ENCODE results near the gene NLE1.
A peak's percentile ranks its signal among the peaks of the same experiment; 100 is the strongest.
"Not testable (repeated sequence)": the region's sequence is repeated elsewhere in the genome, so short reads cannot be mapped to it uniquely, and the experiment has no call there.

NLE1 gene

DNA sequence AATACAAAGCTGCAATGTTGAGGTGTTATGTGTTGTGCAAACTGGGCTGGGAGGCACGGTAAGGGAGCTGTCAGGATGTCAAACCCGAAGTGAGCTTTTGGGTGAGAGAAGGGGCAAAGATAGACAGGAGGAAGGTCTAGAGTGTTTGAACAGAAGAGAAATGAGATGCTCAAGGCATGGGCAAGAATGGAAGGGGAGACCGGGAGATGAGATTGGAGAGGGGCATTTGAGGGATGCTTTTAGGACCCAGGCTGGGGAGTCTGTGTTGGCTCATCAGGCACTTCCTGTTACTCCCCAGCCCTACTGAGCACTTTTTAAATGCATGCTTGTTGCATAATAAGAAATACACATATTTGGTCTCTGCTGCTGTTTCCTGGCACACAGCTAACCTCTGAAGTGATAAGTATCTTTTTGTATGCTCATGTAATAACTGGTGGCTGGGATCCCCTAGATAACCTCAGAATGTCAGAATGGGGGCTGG, 19.2 kb upstream of the NLE1 start:
- peak; percentile 52 for DNase-seq

DNA sequence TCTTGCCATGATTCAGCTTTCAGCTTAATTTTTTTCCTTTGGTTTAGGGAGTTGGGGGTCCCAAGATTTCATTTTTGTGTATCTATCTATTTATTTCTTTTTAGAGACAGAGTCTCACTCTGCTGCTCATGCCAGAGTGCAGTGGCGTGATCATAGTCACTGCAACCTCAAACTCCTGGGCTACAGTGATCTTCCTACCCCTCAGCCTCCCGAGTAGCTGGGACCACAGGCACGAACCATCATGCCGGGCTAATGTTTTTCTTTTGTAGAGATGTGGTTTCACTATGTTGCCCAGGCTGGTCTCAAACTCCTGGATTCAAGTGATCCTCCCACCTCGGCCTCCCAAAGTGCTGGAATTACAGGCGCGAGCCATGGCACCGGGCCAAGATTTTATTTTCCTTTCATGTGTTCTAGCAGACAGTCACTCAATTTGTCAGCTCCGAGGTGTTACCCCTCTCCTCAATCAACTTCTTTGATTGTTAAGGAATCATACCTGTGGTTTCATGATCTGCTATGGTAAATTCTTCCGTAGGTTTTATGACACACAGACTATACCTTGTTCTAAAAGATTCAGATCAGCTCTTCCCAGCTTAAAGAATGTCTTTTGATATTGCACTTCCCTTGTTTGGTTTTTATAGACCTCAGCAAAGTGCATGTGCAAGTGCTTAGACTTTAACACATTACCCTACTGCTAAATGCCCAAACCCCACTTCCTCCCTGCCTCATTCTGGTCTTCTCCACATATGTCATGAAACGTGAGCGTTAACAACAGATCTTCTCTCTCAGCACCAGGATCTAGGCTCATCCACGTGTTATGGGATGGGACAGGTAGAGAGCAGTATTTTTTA, 18.5 kb upstream of the NLE1 start:
- peak; percentile 59 for DNase-seq

- DNase-seq: no peak
Observed at GRCh38 chr17:35159940-35160339, 17.8 kb upstream of the NLE1 start.

- no peak for DNase-seq
Observed at GRCh38 chr17:35155246-35155645, 13.1 kb upstream of the NLE1 start.

- no peak for DNase-seq
Observed at GRCh38 chr17:35154196-35155165, 12.4 kb upstream of the NLE1 start.

GRCh38 chr17:35152421-35153140, 10.5 kb upstream of the NLE1 start:
- no peak for DNase-seq

GRCh38 chr17:35151080-35151479, 9.0 kb upstream of the NLE1 start:
- DNase-seq: not testable (repeated sequence)

DNA sequence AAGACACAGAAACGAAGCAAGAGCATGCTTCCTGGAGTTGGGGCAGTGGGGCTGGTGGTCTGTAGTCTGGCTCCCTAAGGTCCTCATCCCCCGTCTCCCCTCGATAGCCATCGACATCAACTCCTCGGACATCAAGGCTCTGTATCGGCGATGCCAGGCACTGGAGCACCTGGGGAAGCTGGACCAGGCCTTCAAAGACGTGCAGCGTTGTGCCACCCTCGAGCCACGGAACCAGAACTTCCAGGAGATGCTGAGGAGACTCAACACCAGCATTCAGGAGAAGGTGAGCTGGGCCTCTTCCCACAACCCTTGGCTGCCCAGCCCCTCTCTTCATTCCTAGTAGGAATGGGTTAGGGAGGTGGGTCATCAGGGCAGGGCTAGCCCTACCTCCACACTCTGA, 7.8 kb upstream of the NLE1 start:
- DNase-seq: no peak

DNA sequence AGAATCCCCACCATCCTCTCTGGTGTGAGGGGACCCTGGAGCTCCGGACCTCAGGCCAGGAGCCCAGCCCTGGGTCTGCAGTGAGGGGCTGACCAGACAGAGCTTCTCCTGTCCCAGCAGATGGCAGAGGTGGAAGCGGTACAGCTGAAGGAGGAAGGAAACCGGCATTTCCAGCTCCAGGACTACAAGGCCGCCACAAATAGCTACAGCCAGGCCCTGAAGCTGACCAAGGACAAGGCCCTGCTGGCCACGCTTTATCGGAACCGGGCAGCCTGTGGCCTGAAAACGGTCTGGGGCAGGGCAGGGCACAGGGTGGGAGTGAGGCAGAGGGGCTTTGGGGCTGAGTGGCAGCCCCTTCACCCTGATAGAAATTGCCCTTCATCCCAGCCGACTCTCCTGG, 6.0 kb upstream of the NLE1 start:
- DNase-seq: no peak

DNA sequence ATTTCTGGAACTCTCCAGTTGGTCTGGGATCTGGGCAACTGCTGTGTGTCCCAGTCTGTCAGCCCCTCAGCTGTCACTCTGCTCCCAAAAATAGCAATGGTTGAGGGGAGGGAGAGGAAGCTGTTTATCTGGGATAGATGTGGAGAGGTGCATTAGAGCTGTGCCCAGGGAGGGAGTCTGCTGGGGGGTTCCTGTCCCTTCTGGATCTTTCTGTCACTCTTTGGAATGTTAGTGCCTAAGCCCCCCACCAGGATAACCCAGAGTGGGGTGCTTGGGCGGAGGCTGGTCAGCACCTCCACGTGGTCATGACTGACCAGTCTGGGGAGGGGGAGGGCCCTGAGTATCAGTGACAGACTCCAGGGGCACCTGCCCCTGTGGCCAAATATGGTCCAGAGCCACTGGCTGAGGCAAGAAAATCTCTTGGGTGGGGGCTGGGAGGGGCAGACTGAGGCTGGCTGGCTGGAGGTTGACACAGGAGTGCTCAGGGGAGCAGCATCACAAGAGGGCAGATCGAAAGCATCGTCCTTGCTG, 5.3 kb upstream of the NLE1 start, which contains the start of gene UNC45B:
UNC45B (plus strand) TSS at position 443 of the 531 bp plus-strand sequence. CDS start 447 bp downstream, outside the sequence.
- no peak for DNase-seq

GRCh38 chr17:35146214-35146833, 4.2 kb upstream of the NLE1 start:
- DNase-seq: no peak

GRCh38 chr17:35144840-35145239, 2.7 kb upstream of the NLE1 start:
- no peak for DNase-seq

- DNase-seq: no peak
Observed at GRCh38 chr17:35142467-35142796, 329 bp upstream of the NLE1 start.

DNA sequence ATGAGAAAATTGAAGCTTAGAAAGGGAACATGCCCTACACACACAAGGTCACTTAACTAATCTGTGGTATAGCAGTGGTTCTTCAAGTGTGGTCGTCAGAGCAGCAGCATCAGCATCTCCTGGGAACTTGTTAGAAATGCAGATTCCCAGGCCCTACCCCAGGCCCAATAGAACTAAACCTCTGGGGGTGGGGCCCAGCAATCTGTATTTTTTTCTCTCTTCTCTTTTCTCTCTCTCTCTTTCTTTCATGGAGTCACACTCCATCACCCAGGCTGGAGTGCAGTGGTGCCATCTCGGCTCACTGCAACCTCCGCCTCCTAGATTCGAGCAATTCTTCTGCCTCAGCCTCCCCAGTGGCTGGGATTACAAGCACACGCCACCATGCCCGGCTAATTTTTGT, 3.9 kb downstream of the NLE1 start:
- no peak for DNase-seq

GRCh38 chr17:35135322-35135721, 6.8 kb downstream of the NLE1 start:
- DNase-seq: no peak

- DNase-seq: no peak
Observed at GRCh38 chr17:35132816-35133550, 9.1 kb downstream of the NLE1 start.

DNA sequence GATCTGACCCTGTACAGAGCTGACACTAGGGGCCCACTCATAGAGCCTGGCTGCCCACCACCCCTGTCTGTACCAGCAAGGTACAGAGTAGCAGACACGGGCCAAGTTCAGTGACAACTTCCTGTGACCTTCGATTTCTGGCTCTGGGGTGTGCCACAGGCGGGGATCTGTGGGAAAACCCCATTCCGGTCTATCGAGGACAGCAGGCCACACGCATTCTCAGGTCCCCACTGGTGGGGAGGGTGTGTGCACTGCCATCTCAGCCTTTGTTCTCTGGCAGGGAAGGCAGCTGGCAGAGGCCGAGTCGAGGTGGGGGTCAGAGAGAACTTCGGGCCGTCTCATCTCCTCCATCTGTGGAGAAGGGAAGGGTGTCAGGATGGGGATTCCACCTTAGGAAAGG, 10.0 kb downstream of the NLE1 start:
- DNase-seq: no peak

DNA sequence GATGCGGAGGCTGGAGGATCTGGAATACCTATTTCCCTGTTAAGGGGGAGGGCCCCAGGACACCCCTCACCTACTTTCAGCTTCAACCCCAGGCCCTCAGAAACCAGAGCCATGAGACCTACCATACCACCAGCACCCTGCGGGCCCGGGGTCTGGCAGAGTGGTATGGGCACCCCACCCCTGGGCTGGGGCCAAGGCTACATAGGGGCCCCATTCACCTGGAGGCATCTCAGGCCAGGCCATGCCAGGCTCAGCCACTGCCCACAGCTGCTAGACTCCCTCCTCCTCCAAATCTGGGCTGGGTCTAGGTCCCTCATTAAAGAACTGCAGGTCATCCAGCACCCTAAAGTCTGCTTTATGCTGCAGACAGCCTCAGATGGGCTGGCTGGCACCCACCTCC, 11.7 kb downstream of the NLE1 start:
- no peak for DNase-seq

GRCh38 chr17:35129973-35130351, 12.1 kb downstream of the NLE1 start:
- DNase-seq: no peak

- DNase-seq: no peak
Observed at GRCh38 chr17:35129154-35129972, 12.7 kb downstream of the NLE1 start.

All from CD4-positive, alpha-beta T cell treated with Interleukin-6 for 4 hours (primary cell).